Uterus (tissue), 2 donors: ENCODE measurements around the gene IL4I1.

Experiments
- CTCF ChIP-seq, 4 experiments: fragments of 200-600 bp in 2 of 4; fragments of 450-650 bp in 2 of 4; sonication (generic) in 2 of 4; IDR thresholded peaks; one replicate each; pipeline ENCODE4 v1.5.1; 2016 to 2019; ENCODE audit warnings: antibody characterized with exemption in 4 of 4, mild to moderate bottlenecking in 2 of 4, moderate library complexity in 1 of 4
- POLR2A ChIP-seq, 2 donors: fragments of 450-650 bp; IDR thresholded peaks; one replicate each; pipeline ENCODE4 v1.6.1; 2016; ENCODE audit warnings: antibody characterized with exemption in 2 of 2, mild to moderate bottlenecking in 1 of 2, moderate library complexity in 1 of 2

DNA sequence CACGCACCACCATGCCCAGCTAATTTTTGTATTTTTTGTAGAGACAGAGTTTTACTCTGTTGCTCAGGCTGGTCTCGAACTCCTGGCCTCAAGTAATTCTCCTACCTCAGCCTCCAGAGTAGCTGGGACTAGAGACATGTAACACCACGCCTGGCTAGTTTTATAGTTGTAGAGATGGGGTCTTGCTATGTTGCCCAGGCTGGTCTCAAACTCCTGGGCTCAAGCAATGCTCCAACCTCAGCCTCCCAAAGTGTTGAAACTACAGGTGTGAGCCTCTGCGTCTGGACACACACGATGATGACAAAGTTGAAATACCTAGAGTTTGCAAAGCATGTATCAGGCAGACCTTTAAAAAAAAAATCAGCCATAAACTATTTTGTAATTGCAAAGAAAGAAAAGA is 50.3 kb downstream of the IL4I1 start:
- TF ChIP-seq CTCF (IDR thresholded peaks at IDR 0.05) (no peak), POLR2A (IDR thresholded peaks at IDR 0.05) (no peak)
